Astrocyte (in vitro differentiated cells and primary cell): Measurements from ENCODE around the gene ZNF469. TPM values are rescaled to one million over a fixed set of nuclear protein-coding genes. Genes with fewer than 3 reads are reported as not detected.

ENCODE experiments used
- DNase-seq: peaks from one replicate; pipeline ENCODE4 v3.0.0-alpha.2; 2010; ENCODE audit warnings: low read depth
- FAIRE-seq: peaks from 2 replicates; lab custom pipeline; 2011; peaks lifted over from hg19 to GRCh38; lab: Jason Lieb, UNC
- H2AFZ ChIP-seq: 2 replicates; pipeline ENCODE4 v1.6.0; 2012; ENCODE audit warnings: low read depth, low read length, inconsistent platforms
- H3K27ac ChIP-seq: 2 replicates; pipeline ENCODE4 v1.5.1; 2011; ENCODE audit warnings: low read depth, low read length, inconsistent platforms
- H3K27me3 ChIP-seq: 2 replicates; pipeline ENCODE4 v1.6.0; 2011; ENCODE audit warnings: low read length, inconsistent platforms; ENCODE audit not compliant: insufficient read depth
- H3K36me3 ChIP-seq: 2 replicates; pipeline ENCODE4 v1.5.1; 2011; ENCODE audit warnings: low read length, inconsistent platforms; ENCODE audit not compliant: insufficient read depth
- H3K4me1 ChIP-seq: 2 replicates; pipeline ENCODE4 v1.5.1; 2011; ENCODE audit warnings: low read length, inconsistent platforms; ENCODE audit not compliant: insufficient read depth
- H3K4me2 ChIP-seq: 2 replicates; pipeline ENCODE4 v1.6.0; 2012; ENCODE audit warnings: low read length, inconsistent platforms
- H3K4me3 ChIP-seq: 2 replicates; pipeline ENCODE4 v1.5.1; 2011; ENCODE audit warnings: low read depth, mild to moderate bottlenecking, low read length, inconsistent platforms; ENCODE audit not compliant: insufficient read depth
- H3K79me2 ChIP-seq: 2 replicates; pipeline ENCODE4 v1.6.0; 2012; ENCODE audit warnings: mild to moderate bottlenecking, low read length, inconsistent platforms; ENCODE audit not compliant: insufficient read depth
- H3K9ac ChIP-seq: 2 replicates; pipeline ENCODE4 v1.6.0; 2012; ENCODE audit warnings: mild to moderate bottlenecking, low read length, inconsistent platforms
- H3K9me3 ChIP-seq: 2 replicates; pipeline ENCODE4 v1.5.1; 2012; ENCODE audit warnings: low read depth, mild to moderate bottlenecking, low read length, inconsistent platforms; ENCODE audit not compliant: insufficient read depth
- H4K20me1 ChIP-seq: 2 replicates; pipeline ENCODE4 v1.6.0; 2012; ENCODE audit warnings: low read length, inconsistent platforms; ENCODE audit not compliant: insufficient read depth
- H3K27ac Mint-ChIP-seq: one replicate; pipeline ENCODE4 v1.8.0; 2021; ENCODE audit warnings: mild to moderate bottlenecking, mixed read lengths; ENCODE audit not compliant: unreplicated experiment
- H3K27me3 Mint-ChIP-seq: one replicate; pipeline ENCODE4 v1.8.0; 2021; ENCODE audit warnings: low read depth, mixed read lengths; ENCODE audit not compliant: unreplicated experiment
- H3K36me3 Mint-ChIP-seq: one replicate; pipeline ENCODE4 v1.8.0; 2021; ENCODE audit warnings: low read depth, mixed read lengths; ENCODE audit not compliant: unreplicated experiment
- H3K4me1 Mint-ChIP-seq: one replicate; pipeline ENCODE4 v1.8.0; 2021; ENCODE audit warnings: low read depth, mixed read lengths; ENCODE audit not compliant: unreplicated experiment
- H3K4me3 Mint-ChIP-seq: one replicate; pipeline ENCODE4 v1.8.0; 2021; ENCODE audit warnings: mild to moderate bottlenecking, moderate library complexity, mixed read lengths; ENCODE audit not compliant: unreplicated experiment
- H3K9me3 Mint-ChIP-seq: one replicate; pipeline ENCODE4 v1.8.0; 2021; ENCODE audit warnings: mild to moderate bottlenecking, mixed read lengths; ENCODE audit not compliant: unreplicated experiment
- EZH2 ChIP-seq: IDR thresholded peaks from 2 replicates; pipeline ENCODE4 v1.6.1; 2012; ENCODE audit warnings: mild to moderate bottlenecking, low read length, inconsistent platforms; ENCODE audit not compliant: insufficient read depth
- total RNA-seq: library from RNA; stranded (reverse); gene quantifications from 2 replicates; pipeline ENCODE4 v1.2.1, GENCODE V29; 2021
- TF ChIP-seq, protein P1 (sequence below): IDR thresholded peaks from 2 replicates; pipeline ENCODE4 v1.5.1; 2011; ENCODE audit warnings: low read depth, mild to moderate bottlenecking, inconsistent platforms, low read length, moderate library complexity; ENCODE audit not compliant: insufficient read depth

Gene ZNF469
- total RNA-seq, 1 donor from 2014 or later = 17.7 TPM

DNA sequence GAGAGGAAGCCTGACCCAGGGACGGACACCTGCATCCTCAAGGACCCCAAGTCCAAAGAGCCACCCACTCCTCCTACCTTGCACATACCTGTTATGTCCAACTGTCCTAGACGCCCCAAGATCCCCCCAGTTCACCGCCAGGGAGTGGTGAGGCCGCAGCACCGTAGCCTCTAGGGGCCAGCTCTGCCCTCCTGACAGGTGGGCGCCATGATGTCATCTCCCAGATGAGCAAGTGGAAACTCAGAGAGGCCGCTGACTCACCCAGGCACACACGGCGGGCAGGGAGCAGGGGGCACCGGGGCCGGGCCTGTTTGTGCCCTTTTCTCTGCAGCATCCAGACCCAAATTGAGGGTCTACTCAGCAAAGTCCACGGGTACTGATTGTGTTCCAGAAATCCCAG lies 4.8 kb upstream of the ZNF469 start:
- Mint-ChIP-seq H3K27ac (no peak overlapping the region), H3K9me3 (no peaks in the 10 kb centered on the region), H3K27me3 (peaks cover 4% of the 10 kb centered on the region), H3K4me1 (peaks cover 14% of the 10 kb centered on the region), H3K4me3 (no peak overlapping the region), H3K36me3 (no peaks in the 10 kb centered on the region)
- no peak overlapping the region for H2AFZ ChIP-seq
- no peak overlapping the region for H3K9ac ChIP-seq
- no peak overlapping the region for H3K4me3 ChIP-seq
- H3K27me3 ChIP-seq = no peaks in the 10 kb centered on the region
- no peaks in the 10 kb centered on the region for H3K9me3 ChIP-seq
- FAIRE-seq (no peak), DNase-seq (no peak)
- no peak overlapping the region for H3K27ac ChIP-seq
- peaks cover 20% of the 10 kb centered on the region for H3K4me1 ChIP-seq
- no peak for TF ChIP-seq EZH2
- TF ChIP-seq, protein P1, sequence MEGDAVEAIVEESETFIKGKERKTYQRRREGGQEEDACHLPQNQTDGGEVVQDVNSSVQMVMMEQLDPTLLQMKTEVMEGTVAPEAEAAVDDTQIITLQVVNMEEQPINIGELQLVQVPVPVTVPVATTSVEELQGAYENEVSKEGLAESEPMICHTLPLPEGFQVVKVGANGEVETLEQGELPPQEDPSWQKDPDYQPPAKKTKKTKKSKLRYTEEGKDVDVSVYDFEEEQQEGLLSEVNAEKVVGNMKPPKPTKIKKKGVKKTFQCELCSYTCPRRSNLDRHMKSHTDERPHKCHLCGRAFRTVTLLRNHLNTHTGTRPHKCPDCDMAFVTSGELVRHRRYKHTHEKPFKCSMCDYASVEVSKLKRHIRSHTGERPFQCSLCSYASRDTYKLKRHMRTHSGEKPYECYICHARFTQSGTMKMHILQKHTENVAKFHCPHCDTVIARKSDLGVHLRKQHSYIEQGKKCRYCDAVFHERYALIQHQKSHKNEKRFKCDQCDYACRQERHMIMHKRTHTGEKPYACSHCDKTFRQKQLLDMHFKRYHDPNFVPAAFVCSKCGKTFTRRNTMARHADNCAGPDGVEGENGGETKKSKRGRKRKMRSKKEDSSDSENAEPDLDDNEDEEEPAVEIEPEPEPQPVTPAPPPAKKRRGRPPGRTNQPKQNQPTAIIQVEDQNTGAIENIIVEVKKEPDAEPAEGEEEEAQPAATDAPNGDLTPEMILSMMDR = no peak
- H4K20me1 ChIP-seq = no peaks in the 10 kb centered on the region
- H3K4me2 ChIP-seq = no peak overlapping the region
- no peaks in the 10 kb centered on the region for H3K79me2 ChIP-seq
- no peaks in the 10 kb centered on the region for H3K36me3 ChIP-seq

DNA sequence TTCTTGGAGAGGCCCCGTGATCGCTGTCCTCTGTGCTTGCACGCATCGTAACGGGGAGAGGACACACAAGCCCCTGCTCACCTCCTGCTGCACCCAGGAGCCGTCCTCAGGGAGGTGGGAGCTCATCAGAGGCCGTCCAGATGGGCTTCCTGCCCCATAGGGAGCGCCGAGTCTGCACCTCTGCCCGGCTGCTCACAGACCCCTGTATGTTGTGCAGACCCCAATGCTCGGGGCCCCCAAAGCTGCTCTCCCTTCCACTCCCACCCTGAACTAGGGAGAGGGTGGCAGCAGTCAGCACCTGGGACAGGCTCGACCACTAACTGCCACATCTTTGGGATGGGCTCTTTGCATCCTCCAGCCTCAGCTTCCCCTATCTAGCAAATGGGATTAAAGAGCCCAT lies 4.4 kb upstream of the ZNF469 start:
- H3K9me3 Mint-ChIP-seq = no peaks in the 10 kb centered on the region
- no peak overlapping the region for H3K4me3 ChIP-seq
- no peak overlapping the region for H3K9ac ChIP-seq
- TF ChIP-seq, protein P1 = no peak
- no peak for TF ChIP-seq EZH2
- no peaks in the 10 kb centered on the region for H3K27me3 ChIP-seq
- no peak overlapping the region for H2AFZ ChIP-seq
- H3K4me2 ChIP-seq = no peak overlapping the region
- H3K9me3 ChIP-seq = no peaks in the 10 kb centered on the region
- H3K79me2 ChIP-seq = peaks cover under 1% of the 10 kb centered on the region
- peaks cover 20% of the 10 kb centered on the region for H3K4me1 ChIP-seq
- DNase-seq (no peak), FAIRE-seq (no peak)
- H3K27me3 Mint-ChIP-seq = peaks cover 4% of the 10 kb centered on the region
- H3K4me3 Mint-ChIP-seq = no peak overlapping the region
- no peak overlapping the region for H3K27ac Mint-ChIP-seq
- H3K36me3 ChIP-seq = no peaks in the 10 kb centered on the region
- H3K36me3 Mint-ChIP-seq = no peaks in the 10 kb centered on the region
- no peak overlapping the region for H3K27ac ChIP-seq
- no peaks in the 10 kb centered on the region for H4K20me1 ChIP-seq
- H3K4me1 Mint-ChIP-seq = peaks cover 14% of the 10 kb centered on the region

DNA sequence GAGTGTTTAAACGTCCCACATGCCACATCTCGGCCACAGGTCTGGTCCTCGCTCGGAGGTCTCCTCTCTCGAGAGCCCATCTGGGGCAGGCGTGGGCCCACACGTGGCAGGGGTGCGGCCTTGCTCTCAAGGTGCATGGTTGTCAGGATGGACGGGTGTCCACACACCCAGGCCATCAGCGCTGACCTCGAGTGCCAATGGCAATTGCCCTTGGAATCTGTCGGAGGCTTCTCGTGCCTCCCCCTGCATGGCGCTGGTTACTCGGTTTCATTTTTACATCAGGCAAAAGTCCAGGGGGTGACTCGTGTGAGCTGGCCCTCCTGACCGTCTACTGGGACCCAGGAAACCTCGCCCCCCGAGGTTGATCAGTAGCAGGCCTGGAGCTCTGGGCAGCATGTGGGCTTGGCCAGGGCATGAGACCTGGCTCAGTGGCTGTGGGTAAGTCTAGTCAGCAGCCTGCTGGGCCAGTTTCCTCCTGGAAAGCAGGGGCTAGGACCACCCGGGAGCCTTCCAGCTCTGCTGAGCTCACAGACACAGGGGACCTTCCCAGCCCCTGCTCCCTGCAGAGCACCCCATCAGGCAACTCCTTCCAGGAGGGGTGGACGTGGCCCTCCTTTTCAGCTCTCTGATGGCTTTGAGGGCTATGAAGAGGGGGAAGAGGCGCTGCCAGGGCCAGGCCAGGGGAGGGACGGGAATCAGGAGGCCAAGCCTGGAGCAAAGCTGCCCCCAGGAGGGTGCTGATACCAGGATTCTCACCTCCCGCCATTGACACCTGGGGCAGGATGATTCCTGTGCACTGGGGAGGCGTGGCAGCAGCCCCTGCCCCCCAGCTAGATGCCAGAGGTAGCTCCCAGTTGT lies 3.7 kb upstream of the ZNF469 start:
- no peaks in the 10 kb centered on the region for H3K9me3 Mint-ChIP-seq
- no peak overlapping the region for H3K4me2 ChIP-seq

More for the DNA sequence above, 3.7 kb upstream of the ZNF469 start:
- Mint-ChIP-seq H3K27me3 (peaks cover 4% of the 10 kb centered on the region), H3K4me3 (no peak overlapping the region), H3K36me3 (no peaks in the 10 kb centered on the region), H3K4me1 (peaks cover 12% of the 10 kb centered on the region), H3K27ac (no peak overlapping the region)
- no peak overlapping the region for H2AFZ ChIP-seq
- no peaks in the 10 kb centered on the region for H4K20me1 ChIP-seq
- H3K4me3 ChIP-seq = no peak overlapping the region
- H3K36me3 ChIP-seq = no peaks in the 10 kb centered on the region
- H3K9ac ChIP-seq = no peak overlapping the region
- H3K27me3 ChIP-seq = no peaks in the 10 kb centered on the region
- no peak for DNase-seq
- peaks cover 7% of the 10 kb centered on the region for H3K79me2 ChIP-seq
- H3K4me1 ChIP-seq = peaks cover 20% of the 10 kb centered on the region
- FAIRE-seq = no peak
- TF ChIP-seq EZH2 = no peak
- TF ChIP-seq, protein P1 = no peak
- no peak overlapping the region for H3K27ac ChIP-seq
- H3K9me3 ChIP-seq = no peaks in the 10 kb centered on the region
